HL-60 (cell line): ENCODE results near the gene DOK1.

Experiments used
- CTCF ChIP-seq: IDR thresholded peaks from one replicate; pipeline ENCODE4 v1.5.1; 2011; ENCODE audit warnings: low read length, control low read depth, inconsistent platforms; ENCODE audit not compliant: insufficient read depth
- GABPA ChIP-seq: IDR thresholded peaks from 2 replicates; pipeline ENCODE4 v1.6.1; 2012; ENCODE audit warnings: low read depth

DNA sequence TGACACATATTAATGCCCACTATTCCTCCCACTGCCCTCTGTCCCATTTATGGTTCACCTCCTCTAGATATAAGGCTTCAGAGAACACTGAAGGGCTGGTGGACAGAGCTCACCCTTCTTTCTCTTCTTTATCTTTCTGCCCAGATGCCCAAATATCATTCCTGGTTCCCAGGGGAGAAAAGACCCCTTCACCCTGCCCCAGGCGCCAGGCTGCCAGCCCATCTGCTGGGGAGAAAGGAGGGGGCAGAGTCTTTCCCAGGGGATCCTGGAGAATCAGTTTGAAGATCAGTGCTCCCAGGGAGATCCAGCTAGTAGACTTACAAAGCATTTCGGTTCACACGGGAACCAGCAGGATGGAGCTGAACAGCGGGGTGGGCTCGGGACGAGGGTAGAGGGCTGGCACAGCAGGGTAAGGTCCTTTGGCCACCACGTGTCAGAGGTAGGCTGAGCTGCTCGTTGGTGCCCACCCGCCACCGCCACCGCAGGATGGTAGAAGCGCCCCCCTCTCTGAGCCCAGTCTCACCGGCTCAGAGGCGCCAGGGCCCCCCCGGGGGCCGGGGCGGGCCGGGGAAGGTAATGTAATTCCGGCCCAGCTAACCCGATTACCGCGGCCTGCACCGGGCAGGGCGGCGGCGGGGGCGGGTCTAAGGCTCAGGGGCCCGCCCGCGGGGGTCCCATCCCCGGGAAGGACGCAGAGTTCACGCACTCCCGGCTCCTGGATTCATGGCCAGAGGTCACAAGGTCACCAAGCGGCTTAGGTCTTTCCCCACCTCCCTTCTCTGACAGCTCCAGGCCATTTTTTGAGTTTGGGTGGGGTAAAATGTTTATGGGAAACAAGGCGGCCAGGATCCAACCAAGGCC, 41.5 kb upstream of the DOK1 start:
- TF ChIP-seq CTCF = no peak
- TF ChIP-seq GABPA = no peak
